Glomerular visceral epithelial cell (primary cell): Measurements from ENCODE around the gene TMEM145.

ENCODE experiments used
- DNase-seq: peaks from one replicate; pipeline ENCODE4 v3.0.0-alpha.2; 2016; ENCODE audit errors: extremely low spot score

Gene TMEM145

DNA sequence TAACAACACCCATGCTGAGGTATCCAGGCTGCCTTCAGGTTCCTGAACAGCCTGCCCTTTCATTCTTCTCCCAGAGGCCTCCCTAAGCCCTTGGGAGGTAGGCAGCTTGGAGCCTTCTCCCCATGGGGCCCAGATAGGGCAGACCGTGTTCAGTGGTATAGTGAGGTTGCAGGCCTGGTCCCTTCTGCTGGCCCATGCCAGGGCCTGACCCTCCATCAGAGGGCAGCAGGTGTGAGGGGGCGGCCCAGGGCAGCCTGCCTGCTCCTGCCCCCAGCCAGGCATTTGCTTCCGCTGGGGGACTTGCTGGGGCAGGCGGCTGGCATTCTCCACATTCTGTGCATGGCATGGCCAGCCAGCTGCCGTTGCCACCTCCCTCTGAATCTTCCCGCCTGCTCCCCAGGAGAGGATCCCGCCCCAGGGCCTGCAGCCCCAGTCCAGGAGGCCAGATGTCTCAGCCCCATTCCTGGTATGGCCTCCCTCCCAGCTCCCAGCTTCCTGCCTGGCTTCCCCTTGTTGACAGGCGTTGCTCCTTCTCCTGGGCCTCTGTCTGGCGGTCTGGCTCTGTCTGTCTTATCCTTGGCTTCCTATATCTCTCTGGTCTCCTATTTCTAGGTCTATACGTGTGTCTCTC, 35.2 kb upstream of the TMEM145 start:
- DNase-seq = peak; percentile 87

DNA sequence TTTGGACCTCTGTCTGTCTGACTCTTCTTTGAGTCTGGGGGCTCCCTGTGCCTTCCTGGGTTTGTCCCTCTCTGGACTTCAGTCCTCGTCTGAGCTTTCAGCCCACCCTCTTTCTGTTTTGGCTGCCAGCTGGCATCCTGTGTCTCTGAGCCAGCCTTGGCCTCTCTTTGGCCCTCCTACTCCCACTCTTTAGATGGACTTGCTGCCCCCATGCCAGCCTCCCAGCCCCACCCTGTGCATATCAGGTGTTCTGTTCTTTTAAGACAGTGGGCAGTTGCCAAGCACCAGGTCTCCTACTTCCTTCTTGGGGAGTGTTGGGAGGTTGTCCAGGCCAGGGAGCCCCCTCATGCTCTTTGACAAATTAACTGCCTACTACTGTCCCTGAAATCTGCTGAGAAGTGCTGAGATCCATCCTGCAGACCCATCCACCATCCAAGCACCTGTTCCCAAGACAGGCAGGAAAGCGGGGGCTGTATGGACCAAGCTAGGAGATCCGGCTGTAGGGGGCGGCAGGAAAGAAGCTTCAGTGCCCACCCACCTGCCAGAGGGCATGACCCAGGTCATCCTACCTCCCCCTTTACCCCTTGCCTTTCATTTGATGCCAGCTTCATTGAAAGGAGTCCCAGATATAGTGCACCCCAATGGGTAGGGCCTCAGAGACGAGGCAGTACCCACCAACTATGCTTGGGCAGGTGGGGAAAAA, 34.5 kb upstream of the TMEM145 start:
- DNase-seq = no peak

DNA sequence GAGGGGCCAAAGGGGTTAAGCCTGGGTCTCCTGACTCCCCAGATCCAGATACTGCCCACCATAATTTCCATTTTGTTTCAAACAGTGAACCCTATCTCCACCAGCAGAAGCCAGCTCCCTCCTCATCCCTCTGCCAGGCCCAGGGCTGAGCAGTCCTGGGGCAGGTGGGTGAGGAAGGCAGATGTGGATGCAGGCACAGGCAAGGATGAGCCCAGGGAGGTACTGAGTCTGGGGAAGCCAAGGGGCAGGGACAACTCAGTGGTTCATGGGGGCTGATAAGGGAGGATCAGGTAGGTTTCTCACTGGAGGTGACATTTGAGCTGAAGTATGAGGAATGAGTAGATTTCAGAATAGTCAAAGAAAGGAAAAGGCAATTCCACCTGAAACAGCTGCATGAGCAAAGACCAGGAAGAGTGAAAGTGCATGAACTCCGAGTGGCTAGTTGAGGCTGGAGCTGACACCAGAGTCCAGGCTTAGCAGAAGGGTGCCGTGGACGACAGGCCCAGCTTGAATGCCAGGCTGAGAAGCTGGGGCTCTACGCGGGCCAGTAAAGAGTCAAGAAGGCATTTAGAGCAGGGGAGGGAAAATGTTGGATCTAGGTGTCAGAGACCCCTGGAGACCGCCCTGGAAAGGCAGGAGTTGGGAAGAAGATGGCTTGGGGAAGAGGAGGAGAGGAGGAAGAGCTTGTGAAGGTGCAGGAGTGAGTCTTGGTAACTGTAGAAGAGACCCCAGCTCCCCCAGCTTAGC, 33.8 kb upstream of the TMEM145 start:
- no peak for DNase-seq

DNA sequence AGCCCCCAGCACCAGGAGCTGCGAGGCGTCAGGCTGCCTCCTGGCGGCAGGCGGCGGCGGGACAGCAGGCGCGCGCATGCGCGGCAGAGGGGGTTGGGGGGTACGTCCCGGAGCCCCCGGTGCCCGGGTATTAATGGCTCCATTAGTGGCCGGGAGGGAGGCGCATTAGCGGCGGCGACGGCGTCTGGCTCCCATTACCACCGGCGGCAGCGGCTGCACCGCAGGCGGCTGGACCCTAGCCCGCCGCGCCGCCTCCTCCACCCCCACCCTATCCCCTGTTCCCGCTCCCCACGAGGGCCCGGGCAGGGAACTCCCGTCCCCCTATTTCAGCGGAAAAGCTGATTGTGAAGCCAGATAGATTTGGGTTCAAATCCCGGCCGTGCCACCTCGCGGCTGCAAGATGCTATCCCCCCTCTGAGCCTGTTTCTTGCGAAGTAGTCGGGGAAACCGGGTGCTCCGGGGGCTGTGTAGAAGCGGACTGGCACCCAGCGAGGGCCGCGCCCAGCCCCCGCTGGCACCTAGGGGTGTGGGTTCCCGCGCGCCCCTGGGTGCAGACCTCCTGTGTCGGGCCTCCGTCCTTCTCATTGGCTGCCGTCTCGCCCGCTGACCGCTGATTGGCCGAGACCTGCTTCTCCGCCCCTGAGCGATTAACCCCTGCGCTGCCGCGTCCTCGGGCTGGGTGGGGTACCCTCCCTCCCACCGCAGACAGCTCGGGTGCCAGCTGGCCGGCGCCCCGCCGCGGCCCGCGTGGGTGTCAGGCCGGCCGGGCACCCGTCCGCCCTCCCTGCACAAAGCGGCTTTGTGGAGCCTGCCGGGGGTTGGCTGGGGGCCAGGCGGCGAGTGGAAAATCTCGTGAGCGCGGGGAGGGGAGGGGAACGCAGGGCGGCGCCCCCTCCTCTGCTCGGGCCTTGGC, 33.0 kb upstream of the TMEM145 start:
- peak; percentile 94 for DNase-seq

DNA sequence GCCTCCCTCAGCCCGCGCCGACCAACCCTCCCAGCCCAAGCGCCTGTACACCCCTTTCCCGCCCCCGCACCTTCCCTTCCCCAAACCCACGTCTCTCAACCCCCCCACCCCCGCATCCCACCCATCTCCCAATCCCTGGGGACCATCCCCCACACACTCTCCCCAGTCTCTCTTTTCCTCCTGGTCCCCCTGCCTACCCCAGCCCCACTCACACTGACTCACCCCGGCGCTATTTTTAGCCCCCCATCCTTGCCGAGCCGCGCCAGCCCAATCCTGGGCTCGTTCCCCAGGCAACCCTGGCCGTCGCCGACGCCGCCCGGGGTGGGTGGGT, 32.3 kb upstream of the TMEM145 start:
- DNase-seq = no peak

DNA sequence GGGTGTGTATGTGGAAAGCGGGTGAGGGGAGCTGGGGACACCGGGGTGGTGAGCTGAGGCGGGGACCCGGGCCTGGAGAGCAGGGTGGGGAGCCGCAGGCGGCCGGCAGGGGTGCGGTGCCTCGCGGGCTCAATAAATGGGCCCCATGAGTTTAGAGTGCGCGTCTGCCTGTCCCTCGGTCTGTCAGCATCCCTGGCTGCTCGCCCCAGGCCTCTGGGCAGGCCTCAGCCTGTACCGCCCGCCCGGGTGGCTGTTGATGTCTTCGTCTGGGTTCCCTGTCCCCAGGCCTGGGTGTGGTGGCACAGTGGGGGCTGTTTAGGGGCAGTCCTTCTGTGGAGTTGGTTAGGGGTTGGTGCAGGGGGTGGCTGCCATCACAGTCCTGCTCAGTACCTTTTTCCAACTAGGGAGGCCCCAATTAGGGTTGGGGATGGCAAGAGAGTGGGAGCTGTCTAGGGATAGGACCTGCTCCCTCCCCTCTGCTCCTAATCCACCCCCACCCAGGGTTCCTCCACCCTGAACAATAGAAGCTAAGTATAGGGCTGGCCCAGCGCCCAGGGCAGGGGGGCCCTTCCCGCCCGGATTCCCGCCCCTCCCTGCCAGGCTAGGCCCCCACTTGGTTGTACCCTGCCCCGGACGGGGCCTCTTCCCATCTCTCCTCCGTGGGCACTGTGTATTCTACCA, 31.8 kb upstream of the TMEM145 start:
- peak; percentile 25 for DNase-seq

DNA sequence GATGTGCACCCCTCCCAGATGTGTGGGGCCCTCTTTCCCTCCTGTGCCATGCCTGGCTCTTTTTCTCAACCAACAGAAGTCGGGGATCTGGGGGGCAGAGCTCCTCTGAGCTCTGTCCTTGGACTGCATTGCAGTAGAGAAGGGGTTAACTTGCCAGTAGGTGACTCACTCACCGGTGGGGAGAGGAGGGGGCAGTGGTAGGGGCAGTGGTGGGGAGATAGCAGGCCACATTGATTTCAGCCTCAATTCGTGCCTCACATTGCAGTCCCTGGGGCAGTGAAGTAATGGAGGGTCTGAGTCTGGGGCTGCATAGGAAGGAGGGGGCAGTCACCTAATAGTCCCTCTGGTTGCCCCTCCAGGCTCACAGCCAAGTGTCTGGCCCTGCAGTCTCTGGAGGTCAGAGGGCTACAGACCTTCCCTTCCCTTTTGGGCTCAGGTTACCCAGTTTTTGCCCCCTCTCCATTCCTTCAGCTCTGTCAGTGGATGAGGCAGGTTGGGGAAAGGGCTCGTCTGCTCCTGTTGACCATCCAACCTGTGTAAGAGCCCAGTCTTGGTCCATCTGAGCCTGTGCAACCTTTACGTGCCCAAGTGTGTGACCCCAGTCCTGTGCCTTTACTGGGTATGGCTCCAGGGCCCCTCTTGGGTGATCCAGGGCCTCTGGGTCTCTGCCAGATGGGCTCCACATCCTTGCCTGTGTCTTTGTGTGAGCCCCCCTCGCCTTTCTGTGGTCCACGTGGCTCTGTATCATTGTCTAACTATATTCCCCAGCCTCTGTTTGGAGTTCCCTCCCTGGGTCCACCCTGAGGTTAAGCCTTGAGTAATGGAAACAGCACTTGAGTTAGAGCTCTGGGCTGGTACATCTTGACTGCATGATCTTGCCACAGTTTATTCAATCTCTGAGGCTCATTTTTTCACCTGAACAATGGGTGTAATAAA, 31.0 kb upstream of the TMEM145 start:
- peak; percentile 58 for DNase-seq

DNA sequence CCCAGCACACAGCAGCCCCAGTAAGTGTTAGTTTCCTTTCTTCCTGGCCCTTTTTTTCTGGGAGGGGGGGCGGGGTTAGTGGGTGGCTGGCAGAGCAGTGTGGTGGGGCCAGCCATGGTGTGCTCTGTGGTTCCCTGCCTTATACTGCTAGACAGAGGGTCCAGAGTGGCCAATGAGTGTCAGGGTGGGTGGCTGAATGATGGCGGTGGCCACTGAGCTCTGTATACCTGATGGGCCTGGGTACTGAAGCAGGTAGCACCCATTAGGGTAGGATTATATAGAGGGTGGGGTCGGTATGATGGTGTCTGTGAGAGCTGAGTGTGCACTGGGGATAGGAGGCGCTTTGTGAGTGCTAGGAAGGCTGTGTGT, 30.3 kb upstream of the TMEM145 start:
- no peak for DNase-seq

DNA sequence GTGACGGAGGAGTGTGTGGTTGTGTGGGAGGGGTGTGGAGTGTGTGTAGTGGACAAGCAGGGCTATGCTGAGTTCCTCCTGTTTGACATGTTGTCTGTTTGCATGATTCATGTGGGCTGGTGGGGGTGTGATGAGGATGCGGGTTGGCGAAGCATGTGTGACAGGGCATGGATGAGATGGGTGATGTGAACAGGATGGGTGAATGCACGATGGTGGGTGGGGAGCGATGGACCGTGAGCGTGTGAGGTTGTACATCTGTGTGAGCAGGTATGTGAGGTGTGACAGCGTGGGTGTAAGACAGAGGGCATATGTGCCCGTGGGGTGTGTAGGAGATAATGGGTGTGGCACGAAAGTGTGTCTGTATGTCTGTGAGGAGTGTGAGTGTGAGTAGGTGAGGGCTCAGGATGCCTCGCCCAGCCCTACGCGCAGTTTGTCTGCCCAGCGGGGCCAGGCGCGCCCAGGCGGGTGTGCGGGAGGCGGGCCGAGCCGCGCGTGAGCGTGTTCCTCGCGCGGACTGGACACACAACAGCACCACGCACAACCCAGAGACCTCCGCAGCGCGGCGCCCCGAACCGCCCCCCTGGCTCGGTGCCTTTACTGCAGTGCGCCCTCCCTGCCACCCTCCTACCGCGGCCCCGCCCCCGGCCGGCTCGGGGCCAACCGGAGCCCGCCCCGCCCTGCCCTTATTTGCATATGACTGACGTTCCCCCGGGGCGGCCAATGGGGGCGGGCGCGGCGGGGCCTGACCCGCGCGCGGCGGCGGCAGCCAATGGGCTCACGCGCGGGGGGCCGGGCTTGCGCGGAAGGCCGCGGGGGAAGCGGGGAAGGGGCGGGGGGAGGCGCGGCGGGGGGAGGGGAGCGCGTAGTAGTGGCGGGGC, 29.7 kb upstream of the TMEM145 start:
- DNase-seq = peak; percentile 97

DNA sequence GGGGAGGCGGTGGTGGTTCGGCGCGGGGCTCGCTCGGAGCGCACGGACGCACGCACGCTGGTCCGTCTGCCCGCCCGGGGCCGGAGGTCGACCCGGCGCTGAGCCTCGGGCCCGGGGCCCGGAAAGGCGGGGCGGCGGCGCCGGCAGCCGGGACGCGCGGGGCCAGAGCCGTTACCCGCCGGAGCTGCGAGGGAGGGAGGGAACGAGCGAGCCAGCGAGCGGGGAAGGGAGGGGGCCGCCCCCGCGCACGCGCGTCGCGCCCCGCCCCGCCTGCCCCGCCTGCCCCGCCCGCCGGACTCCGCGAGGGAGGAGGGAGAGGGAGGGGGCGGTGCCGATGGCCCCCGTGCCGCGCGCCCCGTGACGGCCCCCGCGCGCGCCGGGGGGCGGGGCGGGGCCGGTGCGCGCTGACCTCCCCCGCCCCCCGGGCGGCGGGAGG, 29.0 kb upstream of the TMEM145 start:
- peak; percentile 90 for DNase-seq

DNA sequence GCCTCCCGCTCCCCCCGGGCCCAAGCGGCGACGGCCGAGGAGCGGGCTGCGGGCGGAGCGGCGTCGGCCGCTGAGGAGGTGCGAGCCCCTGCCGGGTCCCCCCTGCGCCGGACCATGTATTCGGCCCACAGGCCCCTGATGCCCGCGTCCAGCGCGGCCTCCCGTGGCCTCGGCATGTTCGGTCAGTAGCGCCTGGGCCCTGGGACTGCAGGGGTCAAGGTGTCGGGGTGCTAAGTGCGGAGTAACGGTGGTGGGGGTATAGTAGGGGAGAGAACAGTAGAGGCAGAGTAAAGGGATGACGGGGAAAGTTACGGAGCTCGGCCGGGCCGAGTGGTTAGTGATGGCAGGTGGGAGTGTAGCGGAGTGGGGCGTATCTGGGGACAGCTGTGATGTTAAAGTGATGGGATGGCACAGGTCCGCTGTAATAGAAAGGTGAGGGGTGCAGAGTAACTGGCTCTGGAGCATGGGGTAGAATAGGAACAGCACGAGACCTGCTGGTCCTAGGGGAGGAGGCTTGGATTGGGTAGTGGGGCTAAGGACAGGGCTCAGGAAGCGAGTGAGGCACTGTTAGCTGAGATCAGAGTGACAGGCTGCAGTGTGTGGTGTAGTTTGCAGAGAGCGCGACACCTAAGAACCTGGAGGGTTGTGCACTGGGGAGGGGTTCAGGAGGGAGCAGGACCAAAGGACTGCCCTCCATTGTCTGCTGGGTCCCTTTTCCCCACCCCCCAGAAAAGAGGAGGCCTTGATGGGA, 28.3 kb upstream of the TMEM145 start:
- no peak for DNase-seq

DNA sequence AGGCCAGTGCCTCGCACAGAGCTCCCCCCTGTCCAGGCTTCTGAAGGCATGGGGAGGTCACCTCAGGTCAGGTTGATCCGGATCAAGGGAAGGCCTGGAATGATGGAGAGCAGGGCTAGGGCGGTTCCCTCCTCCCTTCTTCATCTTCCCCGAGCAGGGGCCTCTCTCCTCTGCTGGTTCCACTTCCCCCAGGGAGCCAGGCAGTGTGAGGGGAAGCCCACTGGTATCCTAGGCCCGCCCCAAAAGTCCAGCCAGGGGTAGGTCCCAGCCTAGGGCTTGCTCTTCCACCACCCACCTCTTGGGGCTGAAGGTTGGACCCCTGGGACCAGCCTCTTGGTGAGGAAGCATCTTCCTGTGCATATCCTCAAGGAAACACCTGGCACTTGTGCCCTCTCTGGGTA, 27.6 kb upstream of the TMEM145 start:
- no peak for DNase-seq

DNA sequence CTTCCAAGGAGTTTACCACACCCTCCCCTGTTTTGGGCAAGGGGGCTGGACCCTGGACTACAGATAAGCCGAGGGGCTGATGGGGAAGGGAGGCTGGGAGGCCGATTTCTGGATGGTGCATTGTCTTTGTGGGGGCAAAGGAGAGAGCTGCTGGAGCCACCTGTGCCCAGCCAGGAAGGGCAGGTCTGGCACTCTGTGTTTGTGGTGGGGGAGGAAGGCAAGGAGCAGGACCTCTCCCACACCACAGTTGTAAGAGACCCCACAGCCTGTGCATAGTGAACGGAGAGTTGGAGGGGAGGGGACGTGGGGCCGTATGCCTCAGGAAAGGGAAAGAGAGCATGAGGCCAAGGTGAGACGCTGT, 27.1 kb upstream of the TMEM145 start:
- no peak for DNase-seq

DNA sequence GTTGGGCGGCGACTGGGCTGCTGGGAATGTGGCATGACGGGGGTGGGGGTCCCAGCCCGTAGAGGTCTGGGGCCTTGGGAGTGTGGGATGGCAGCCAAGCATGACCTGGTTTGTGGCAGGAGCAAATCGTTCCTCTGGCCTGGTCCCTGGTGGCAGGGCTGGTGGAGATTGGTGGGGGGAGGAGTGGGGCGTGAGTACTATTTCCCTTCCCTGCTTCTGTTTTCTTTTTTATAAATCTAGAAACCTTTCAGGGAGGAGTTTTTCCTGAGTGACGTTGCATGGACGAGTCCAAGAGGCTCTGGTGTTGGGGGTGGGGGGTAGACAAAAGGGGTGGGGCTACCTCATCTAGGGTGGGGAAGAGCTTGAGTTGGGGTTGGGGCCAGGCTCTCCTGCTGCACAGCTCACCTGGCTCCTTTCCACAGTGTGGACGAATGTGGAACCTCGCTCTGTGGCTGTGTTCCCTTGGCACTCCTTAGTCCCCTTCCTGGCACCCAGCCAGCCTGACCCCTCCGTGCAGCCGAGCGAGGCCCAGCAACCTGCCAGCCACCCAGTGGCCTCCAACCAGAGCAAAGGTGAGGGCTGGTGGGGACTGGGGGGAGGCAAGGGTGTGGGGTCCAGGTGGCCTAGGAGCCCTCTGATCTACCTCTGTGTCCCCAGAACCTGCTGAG, 26.6 kb upstream of the TMEM145 start:
- no peak for DNase-seq

DNA sequence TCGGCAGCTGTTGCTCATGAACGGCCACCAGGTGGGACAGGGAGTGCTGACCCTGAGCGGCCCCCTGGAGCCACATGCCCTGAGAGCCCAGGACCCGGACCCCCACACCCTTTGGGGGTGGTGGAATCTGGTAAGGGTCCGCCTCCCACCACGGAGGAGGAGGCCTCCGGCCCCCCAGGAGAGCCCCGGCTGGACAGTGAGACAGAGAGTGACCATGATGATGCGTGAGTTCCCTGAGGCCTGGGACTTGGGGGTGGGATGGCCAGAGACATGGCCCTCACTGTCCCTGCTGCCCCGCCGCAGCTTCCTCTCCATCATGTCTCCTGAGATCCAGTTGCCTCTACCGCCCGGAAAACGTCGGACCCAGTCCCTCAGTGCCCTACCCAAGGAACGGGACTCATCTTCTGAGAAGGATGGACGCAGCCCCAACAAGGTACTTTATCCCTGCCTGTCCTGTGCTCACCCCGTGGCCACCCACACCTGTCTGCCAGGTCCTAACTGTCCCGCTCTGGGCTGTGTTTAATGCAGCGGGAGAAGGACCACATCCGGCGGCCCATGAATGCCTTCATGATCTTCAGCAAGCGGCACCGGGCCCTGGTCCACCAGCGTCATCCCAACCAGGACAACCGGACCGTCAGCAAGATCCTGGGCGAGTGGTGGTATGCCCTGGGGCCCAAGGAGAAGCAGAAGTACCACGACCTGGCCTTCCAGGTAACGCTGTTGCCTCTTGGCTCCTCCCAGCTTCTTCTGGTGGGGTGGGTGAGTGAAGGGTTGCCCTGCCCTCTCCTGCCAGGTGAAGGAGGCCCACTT, 25.9 kb upstream of the TMEM145 start:
- no peak for DNase-seq

DNA sequence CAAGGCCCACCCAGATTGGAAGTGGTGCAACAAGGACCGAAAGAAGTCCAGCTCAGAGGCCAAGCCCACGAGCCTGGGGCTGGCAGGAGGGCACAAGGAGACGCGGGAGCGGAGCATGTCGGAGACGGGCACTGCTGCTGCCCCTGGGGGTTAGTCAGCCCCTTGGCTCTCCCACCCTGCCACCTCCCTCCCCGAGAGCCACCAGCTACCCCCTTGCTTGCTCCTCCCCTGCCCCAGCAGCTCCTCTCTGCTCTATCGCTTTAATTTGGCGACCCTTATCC, 25.3 kb upstream of the TMEM145 start:
- no peak for DNase-seq

DNA sequence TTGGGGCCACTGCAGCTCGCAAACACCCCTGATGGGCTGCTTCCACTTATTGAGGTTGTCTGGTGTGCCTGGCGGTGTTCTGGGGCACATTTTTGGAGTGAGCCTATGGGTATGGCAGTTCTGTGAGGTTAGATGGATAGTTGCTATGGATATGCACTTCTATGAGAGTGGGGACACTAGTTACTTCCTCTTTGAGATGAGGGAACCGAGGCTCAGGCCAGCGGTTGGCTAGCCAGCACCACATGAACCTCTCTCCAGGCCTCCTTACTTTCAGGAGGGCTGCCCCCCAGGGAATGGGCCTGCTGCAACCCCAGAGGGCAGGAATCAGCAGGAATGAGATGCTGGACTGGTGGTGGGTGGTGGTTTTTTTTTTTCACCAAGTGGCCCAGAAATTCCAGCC, 24.7 kb upstream of the TMEM145 start:
- DNase-seq = no peak
